Body of pancreas (tissue), 4 donors: Measurements from ENCODE around the gene CASP7.

ENCODE experiments used
- POLR2A ChIP-seq, 3 donors: fragments of 450-650 bp; IDR thresholded peaks; one replicate each; pipeline ENCODE4 v1.6.1; 2016; ENCODE audit warnings: antibody characterized with exemption in 3 of 3, mild to moderate bottlenecking in 2 of 3
- TF ChIP-seq, protein P1 (sequence below), 7 experiments: fragments of 450-650 bp in 4 of 7; fragments of 200-600 bp in 3 of 7; sonication (generic) in 3 of 7; IDR thresholded peaks; one replicate each; pipeline ENCODE4 v1.5.1; 2016 to 2019; ENCODE audit warnings: antibody characterized with exemption in 7 of 7

DNA sequence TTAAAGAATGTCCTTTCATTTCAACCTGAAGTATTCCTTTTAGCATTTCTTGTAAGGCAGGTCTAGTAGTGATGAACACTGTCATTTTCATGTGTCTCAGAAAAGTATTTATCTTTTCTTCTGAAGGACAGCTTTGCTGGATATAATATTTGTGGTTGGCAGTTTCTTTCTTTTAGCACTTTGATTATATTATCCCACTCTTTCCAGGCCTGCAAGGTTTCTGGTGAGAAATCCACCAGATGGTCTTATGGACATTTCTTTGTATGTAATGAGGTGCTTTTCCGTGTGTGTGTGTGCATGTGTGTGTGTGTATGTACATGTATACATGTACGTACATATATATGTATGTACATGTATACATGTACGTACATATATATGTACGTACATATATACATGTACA, 7.3 kb downstream of the CASP7 start:
- TF ChIP-seq, protein P1, sequence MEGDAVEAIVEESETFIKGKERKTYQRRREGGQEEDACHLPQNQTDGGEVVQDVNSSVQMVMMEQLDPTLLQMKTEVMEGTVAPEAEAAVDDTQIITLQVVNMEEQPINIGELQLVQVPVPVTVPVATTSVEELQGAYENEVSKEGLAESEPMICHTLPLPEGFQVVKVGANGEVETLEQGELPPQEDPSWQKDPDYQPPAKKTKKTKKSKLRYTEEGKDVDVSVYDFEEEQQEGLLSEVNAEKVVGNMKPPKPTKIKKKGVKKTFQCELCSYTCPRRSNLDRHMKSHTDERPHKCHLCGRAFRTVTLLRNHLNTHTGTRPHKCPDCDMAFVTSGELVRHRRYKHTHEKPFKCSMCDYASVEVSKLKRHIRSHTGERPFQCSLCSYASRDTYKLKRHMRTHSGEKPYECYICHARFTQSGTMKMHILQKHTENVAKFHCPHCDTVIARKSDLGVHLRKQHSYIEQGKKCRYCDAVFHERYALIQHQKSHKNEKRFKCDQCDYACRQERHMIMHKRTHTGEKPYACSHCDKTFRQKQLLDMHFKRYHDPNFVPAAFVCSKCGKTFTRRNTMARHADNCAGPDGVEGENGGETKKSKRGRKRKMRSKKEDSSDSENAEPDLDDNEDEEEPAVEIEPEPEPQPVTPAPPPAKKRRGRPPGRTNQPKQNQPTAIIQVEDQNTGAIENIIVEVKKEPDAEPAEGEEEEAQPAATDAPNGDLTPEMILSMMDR (IDR thresholded peaks at IDR 0.05): no peak
- no peak for TF ChIP-seq POLR2A (IDR thresholded peaks at IDR 0.05)
